ENCODE data around the gene NCL. TPM values are rescaled to one million over a fixed set of nuclear protein-coding genes. Genes with fewer than 3 reads are reported as not detected.
A peak's percentile ranks its signal among the peaks of the same experiment; 100 is the strongest.
"Not testable (repeated sequence)": the region's sequence is repeated elsewhere in the genome, so short reads cannot be mapped to it uniquely, and the experiment has no call there.

Gene NCL
- total RNA-seq, 3 donors from 2014 or later = 179 to 234 (median 189) TPM

DNA sequence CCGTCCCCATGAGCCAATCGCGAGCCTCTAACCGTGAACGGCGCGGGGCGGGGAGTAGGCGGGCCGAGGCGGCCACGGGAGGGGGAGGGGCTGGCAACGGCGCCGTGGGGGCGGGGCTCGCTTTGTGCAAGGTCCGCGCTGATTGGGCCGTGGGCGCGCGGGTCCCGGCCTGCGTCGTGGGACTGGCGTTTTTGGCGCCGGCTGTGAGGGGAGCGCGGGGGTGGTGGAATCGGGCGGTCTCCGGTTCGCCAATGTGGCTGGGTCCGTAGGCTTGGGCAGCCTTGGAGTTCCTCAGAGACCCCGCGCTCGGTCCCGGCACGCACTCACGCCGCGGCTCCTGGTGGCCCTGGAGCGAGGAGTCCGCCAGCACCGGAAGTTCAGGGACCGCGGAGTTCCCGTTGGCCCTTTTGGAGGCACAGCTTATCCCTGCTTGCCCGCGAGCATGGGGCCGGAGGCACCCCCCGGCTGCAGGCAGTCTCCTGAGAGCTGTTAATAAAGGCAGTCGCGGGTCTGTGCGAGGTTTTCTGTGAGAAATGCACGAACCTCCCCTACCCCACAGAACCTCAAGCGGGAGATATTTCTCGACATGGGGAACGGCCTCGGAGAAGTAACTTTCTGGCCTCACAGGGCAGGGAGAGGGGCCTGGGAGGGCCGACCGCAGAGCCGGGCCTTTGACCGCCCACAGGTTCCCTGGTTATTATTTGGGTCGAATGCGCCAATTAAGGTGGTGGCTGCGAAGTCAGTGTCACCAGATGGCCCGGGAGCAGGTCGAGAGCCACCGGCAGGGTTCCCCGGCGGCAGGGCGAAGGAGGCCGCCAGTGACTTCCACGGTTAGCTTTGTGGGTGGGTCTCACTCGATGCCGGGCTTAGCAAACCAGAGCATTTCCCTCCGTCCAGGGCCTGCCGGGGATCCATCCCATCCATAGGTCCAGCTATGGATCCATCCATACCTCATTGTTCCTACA is 574 bp upstream of the NCL start:
- DNase-seq (ENCODE audit: low spot score in 2 of 2) = peak; percentile 98 to 99
- TF ChIP-seq, protein P1, sequence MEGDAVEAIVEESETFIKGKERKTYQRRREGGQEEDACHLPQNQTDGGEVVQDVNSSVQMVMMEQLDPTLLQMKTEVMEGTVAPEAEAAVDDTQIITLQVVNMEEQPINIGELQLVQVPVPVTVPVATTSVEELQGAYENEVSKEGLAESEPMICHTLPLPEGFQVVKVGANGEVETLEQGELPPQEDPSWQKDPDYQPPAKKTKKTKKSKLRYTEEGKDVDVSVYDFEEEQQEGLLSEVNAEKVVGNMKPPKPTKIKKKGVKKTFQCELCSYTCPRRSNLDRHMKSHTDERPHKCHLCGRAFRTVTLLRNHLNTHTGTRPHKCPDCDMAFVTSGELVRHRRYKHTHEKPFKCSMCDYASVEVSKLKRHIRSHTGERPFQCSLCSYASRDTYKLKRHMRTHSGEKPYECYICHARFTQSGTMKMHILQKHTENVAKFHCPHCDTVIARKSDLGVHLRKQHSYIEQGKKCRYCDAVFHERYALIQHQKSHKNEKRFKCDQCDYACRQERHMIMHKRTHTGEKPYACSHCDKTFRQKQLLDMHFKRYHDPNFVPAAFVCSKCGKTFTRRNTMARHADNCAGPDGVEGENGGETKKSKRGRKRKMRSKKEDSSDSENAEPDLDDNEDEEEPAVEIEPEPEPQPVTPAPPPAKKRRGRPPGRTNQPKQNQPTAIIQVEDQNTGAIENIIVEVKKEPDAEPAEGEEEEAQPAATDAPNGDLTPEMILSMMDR (IDR thresholded peaks at IDR 0.05) = peak in 2 of 3 donors; percentile 9 to 25
- TF ChIP-seq POLR2A (IDR thresholded peaks at IDR 0.05) (peak; percentile 35), POLR2AphosphoS5 (IDR thresholded peaks at IDR 0.05) (no peak)
- Histone ChIP-seq H3K4me3 (peak overlapping the region; percentile 85 to 96 (median 88)), H3K27ac (peak overlapping the region; percentile 98), H3K36me3 (no peaks in the 10 kb centered on the region), H3K27me3 (no peaks in the 10 kb centered on the region), H3K4me1 (peaks cover 3 to 19% of the 10 kb centered on the region in 2 donors), H3K9me3 (no peaks in the 10 kb centered on the region)
- intact Hi-C loops (cut with DNase I; ENCODE audit: low total_unique reads) = no loop called here

GRCh38 chr2:231462729-231463465 is 1.4 kb downstream of the NCL start:
- Histone ChIP-seq H3K27ac (peak overlapping the region; percentile 98), H3K4me3 (peak overlapping the region; percentile 85 to 96 (median 88)), H3K4me1 (peaks cover 3 to 19% of the 10 kb centered on the region in 2 donors), H3K36me3 (peaks cover 9% of the 10 kb centered on the region), H3K9me3 (no peaks in the 10 kb centered on the region), H3K27me3 (no peaks in the 10 kb centered on the region)
- no peak for TF ChIP-seq POLR2AphosphoS5 (IDR thresholded peaks at IDR 0.05)
- TF ChIP-seq, protein P1 (IDR thresholded peaks at IDR 0.05) = no peak
- no peak for TF ChIP-seq POLR2A (IDR thresholded peaks at IDR 0.05)
- no peak for DNase-seq (ENCODE audit: low spot score in 2 of 2)
- intact Hi-C loops (cut with DNase I; ENCODE audit: low total_unique reads) = no loop called here

DNA sequence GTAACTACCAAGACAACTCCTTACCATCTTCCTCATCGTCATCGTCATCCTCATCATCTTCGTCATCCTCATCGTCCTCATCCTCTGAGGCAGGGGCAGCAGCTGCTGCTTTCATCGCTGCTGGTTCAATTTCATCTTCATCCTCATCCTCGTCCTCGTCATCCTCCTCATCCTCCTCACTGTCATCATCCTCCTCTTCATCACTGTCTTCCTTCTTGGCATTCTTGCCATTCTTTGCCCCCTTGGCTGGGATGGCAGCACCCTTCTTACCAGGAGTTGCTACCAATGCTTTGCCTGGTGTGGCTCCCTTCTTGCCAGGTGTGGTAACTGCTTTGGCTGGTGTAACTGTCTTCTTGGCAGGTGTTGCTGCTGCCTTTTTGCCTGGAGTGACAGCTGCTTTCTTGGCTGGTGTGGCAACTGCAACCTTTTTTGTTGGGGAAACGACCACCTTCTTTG is 2.7 kb downstream of the NCL start:
- Histone ChIP-seq H3K27me3 (no peaks in the 10 kb centered on the region), H3K4me3 (no peak overlapping the region), H3K27ac (no peak overlapping the region), H3K4me1 (peaks cover 3 to 19% of the 10 kb centered on the region in 2 donors), H3K36me3 (peaks cover 22% of the 10 kb centered on the region), H3K9me3 (no peaks in the 10 kb centered on the region)
- no peak for DNase-seq (ENCODE audit: low spot score in 2 of 2)
- TF ChIP-seq POLR2A (IDR thresholded peaks at IDR 0.05) = no peak
- TF ChIP-seq, protein P1 (IDR thresholded peaks at IDR 0.05) = no peak
- no peak for TF ChIP-seq POLR2AphosphoS5 (IDR thresholded peaks at IDR 0.05)
- intact Hi-C loops (cut with DNase I; ENCODE audit: low total_unique reads) = no loop called here

GRCh38 chr2:231460841-231461240 is 3.4 kb downstream of the NCL start:
- H3K9me3 ChIP-seq; H3K27ac ChIP-seq; intact Hi-C loops (cut with DNase I; ENCODE audit: low total_unique reads); DNase-seq (ENCODE audit: low spot score in 2 of 2); H3K27me3 ChIP-seq; H3K4me3 ChIP-seq: not testable (repeated sequence)
- Histone ChIP-seq H3K4me1 (peaks cover 3 to 18% of the 10 kb centered on the region in 2 donors), H3K36me3 (peaks cover 29% of the 10 kb centered on the region)

DNA sequence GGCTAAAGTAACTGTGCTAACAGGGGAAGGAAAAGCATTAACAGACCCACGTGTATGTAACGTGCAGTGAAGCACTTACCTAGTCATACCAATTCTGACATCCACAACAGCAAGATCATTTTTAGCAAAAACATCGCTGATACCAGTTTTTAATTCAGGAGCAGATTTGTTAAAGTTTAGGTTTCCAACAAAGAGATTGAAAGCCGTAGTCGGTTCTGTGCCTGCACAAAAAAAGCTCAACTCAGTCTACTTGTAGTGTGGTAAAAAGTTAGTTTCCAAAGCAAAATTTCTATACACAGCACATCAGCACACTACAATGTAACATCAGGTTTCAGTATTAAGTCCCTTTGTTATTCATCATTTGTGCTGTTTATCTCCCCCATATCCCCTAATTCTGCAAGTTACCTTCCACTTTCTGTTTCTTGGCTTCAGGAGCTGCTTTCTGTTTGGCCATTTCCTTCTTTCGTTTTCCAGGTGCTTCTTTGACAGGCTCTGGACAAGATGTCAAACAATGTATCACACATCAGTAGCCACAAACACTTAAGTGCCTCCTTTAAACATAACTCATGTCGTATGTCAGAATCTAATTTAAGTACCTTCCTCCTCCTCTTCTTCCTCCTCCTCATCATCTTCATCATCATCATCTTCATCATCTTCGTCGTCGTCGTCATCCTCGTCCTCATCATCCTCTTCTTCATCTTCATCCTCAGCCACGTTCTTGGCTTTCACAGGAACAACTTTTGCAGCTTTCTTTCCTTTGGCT is 4.0 kb downstream of the NCL start:
- H3K36me3 ChIP-seq = peaks cover 31% of the 10 kb centered on the region

More for the DNA sequence above, 4.0 kb downstream of the NCL start:
- H3K4me3 ChIP-seq = no peak overlapping the region
- H3K4me1 ChIP-seq = peaks cover 0 to 12% of the 10 kb centered on the region in 2 donors
- H3K27ac ChIP-seq = no peak overlapping the region
- no peak for DNase-seq (ENCODE audit: low spot score in 2 of 2)
- H3K27me3 ChIP-seq = no peaks in the 10 kb centered on the region
- TF ChIP-seq POLR2AphosphoS5 (IDR thresholded peaks at IDR 0.05) = no peak
- TF ChIP-seq, protein P1 (IDR thresholded peaks at IDR 0.05) = no peak
- H3K9me3 ChIP-seq = no peaks in the 10 kb centered on the region
- intact Hi-C loops (cut with DNase I; ENCODE audit: low total_unique reads) = no loop called here
